HG02885 (cell line): Measurements from ENCODE around the gene RAB11FIP4.

Experiments
- ATAC-seq: cut with Tn5 transposase; IDR thresholded peaks from one replicate; pipeline ENCODE4 v1.9.1; 2021; ENCODE audit warnings: mild to moderate bottlenecking; ENCODE audit not compliant: unreplicated experiment, poor library complexity

RAB11FIP4 gene

DNA sequence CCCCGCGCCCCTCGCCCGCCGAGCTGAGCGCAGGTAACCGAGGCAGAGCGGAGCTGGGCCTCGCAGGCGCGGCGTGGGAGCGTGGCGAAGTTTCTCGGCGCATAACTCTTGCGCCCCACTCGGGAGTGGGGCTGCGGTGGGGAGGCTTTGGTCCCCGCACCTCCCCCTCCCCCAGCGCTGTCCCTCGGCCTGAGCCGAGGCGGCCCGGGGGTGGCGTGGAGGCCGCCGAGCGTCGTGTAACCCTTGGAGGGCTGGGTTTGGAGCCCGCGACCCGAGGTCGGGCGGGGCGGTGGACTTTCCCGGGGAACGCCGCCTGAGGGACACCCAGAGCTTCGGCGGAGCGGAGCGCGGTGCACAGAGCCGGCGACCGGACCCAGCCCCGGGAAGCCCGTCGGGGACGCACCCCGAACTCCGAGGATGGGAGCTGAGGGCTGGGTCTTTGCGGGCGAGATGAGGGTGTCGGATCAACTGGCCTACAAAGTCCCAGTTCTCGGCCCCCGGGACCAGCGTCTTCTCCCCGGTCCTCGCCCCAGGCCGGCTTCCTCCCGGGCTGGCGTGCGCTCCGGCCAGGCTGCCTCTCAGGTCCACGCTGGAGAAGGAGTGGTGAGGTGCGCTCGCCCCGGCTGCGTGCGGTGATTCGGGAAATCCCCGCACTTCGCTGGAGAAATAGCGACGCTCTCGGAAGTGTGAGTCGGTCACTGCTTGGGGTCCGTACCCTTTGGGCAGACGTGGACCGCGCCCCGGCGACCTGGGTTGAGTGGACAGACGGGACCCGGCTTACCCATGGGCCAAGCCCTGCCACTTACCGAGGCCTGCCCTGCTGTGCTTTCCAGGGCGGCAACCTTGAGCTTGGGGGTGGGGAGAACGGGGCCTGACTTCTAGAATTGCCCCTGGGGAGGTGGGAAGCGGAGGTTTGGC is 168.4 kb downstream of the RAB11FIP4 start:
- no peak for ATAC-seq

- ATAC-seq: no peak
Observed at GRCh38 chr17:31560616-31561235, 169.3 kb downstream of the RAB11FIP4 start.

DNA sequence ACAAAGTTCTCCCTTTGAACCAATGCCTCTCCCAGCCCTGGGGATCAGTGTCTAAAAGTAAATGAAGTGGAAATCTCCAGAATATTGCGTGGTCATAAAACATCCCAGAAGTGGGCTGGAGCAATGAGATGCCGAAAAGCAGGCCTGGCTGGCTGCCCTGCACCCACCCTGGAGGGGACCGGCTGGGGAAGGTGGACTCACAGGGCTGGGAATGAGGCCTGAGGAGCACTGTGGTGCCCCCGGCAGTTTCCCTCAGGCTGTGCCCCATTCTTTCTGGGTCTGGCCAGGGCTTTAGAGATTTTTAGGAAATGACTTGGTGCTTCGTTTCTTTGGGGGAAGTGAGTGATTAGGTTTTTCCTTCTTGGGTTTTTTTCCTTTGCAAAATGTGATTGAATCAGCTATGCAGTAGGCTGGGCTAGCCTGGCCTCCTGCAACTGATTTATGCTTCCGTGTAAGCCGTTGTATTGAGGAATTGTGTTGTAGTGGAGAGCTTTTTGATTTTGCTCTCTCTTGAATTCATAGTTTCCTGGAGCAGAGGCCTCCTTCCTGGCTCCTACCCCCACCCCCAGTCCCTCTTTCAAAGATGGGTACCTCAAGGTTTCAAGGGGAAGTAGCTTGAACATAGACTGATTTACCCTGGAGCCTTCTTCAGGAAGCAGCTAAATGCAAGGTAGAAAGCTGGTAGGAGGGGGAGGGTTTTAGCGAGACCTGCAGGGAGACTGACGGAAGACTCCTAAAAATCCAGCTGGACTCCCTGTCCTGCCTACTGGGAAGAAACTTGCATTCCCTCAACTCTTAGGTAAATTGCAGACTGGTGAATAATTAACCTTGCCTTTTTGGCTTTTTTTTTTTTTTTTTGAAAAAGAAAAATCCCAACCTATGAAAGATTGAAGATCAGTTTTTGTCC is 170.2 kb downstream of the RAB11FIP4 start:
- ATAC-seq: no peak

DNA sequence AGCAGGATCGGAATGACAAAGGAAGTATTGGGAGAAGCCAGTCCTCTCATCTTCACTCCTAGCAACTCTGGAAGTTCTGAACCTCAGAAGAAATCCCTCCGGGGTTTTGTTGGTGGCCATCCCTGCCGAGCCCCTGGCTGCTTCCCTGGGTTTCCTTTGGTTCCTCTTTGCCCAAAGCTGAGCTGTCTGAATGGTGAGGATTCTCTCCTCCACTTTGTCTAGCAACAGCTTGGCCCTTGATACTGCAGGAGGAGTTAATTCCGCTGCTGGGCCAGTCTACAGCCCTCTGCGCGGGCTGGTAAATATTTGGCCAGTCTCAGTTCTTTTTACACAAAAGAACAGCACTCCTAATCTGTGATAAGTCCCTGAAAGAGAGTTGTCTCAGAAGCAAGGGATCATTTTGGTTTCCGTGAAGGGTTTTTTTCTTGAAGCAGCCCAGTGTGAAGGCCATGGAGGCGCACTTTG is 170.9 kb downstream of the RAB11FIP4 start:
- ATAC-seq: no peak

- ATAC-seq: no peak
Observed at GRCh38 chr17:31564291-31564690, 172.8 kb downstream of the RAB11FIP4 start.

- no peak for ATAC-seq
Observed at GRCh38 chr17:31564883-31565301, 173.4 kb downstream of the RAB11FIP4 start.

GRCh38 chr17:31565652-31566051 is 174.2 kb downstream of the RAB11FIP4 start:
- no peak for ATAC-seq

- no peak for ATAC-seq
Observed at GRCh38 chr17:31566247-31566991, 174.9 kb downstream of the RAB11FIP4 start.

DNA sequence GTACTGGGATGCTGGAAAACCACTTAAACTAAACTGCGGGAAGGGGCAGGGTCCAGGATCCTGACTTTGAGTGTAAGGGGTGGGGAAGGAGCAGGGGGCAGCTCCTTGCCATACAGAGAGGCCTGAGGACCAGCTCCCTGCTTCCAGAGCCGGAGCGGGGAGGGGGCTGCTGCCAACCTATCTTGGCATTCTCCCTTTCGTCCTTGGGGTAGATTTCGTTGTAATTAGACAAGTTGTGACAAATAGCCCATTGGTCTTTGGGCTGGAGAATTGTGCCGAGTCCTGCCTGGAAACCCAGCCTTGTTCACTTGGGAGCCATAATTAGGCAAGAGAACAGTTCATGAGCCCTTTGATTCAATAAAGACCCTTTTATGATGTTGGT is 175.5 kb downstream of the RAB11FIP4 start:
- ATAC-seq: no peak

DNA sequence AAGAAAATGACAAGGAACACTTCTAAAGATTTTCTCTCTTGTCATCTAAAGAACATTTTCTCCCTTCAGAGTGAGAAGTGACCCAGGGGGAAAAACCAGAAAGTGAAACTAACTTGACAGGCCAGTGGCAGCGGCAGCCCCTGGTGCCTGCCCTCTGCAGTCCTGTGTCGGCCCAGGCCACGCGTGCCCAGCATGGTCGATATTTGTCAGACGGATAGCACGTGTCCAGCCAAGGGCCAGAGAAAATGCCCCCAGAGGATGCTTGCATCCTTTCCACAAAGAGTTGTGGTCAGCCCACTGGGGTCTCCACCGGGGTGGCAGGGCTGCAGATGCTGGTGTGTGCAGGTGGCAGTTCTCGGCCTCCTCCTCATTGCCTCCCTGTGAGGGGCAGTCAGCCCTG is 176.6 kb downstream of the RAB11FIP4 start:
- no peak for ATAC-seq

GRCh38 chr17:31568539-31568938 is 177.1 kb downstream of the RAB11FIP4 start:
- no peak for ATAC-seq

DNA sequence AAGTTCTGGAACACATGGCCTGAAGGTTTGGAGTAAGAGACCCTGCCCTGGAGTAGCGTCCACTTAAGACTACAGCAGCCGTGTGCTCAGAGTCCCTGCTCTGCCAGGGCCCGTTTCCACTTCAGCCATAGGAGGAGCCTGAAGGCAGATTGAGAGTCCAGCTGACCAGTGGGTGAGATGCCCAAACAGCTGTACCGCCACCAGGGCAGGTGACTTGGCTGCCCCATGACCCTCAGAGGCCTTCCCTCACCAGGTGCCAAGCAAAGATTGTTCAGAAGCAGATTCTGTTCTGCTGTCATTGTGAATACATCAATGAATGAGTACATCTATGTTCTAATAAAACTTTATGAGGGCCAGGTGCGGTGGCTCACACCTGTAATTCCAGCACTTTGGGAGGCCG is 178.8 kb downstream of the RAB11FIP4 start:
- ATAC-seq: no peak

GRCh38 chr17:31570951-31571892 is 179.7 kb downstream of the RAB11FIP4 start:
- no peak for ATAC-seq

- ATAC-seq: no peak
Observed at GRCh38 chr17:31572341-31572740, 180.9 kb downstream of the RAB11FIP4 start.

GRCh38 chr17:31573047-31573446 is 181.6 kb downstream of the RAB11FIP4 start:
- ATAC-seq: no peak

GRCh38 chr17:31573861-31574260 is 182.4 kb downstream of the RAB11FIP4 start:
- ATAC-seq: no peak

DNA sequence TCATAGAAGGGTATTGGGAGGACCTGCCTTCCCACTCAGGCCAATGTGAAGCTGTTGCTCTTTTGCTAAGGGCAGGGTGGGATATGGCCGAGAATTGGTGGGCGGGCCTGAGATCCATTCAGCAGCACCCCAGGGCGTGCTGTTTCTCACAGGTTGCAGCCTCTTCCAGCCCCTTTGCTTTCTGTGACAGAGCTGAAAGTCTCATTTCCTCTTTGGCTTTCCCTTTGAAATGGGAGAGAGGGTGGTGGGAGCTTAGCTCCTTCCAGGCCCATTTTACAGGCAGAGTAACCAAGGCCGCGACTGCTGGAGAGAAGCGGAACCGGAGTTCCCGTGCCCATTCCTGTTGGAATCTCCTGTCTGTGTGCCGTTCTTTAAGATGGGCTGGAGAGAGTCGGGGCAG is 183.0 kb downstream of the RAB11FIP4 start:
- no peak for ATAC-seq

- no peak for ATAC-seq
Observed at GRCh38 chr17:31575043-31575442, 183.6 kb downstream of the RAB11FIP4 start.

- ATAC-seq: no peak
Observed at GRCh38 chr17:31579265-31579664, 187.8 kb downstream of the RAB11FIP4 start.
